Small intestine (tissue), 7 donors: ENCODE measurements around the gene LMF1. TPM values are rescaled to one million over a fixed set of nuclear protein-coding genes. Genes with fewer than 3 reads are reported as not detected.

ENCODE experiments used
- DNase-seq, 2 donors: peaks; one replicate each; pipeline versions ENCODE4 v3.0.0 to v3.0.0-alpha.2; 2013
- FAIRE-seq: peaks from 2 replicates; lab custom pipeline; 2012; peaks lifted over from hg19 to GRCh38; lab: Jason Lieb, UNC
- H3K27ac ChIP-seq, 3 donors: one replicate each; pipeline ENCODE4 v1.5.1; 2013; ENCODE audit warnings: low read length in 2 of 3, mild to moderate bottlenecking in 2 of 3, control low read depth in 1 of 3, inconsistent platforms in 1 of 3, low read depth in 1 of 3, moderate library complexity in 1 of 3
- H3K27me3 ChIP-seq, 3 donors: one replicate each; pipeline ENCODE4 v1.6.1; 2013; ENCODE audit warnings: low read length in 3 of 3, inconsistent platforms in 1 of 3; ENCODE audit not compliant: control insufficient read depth in 3 of 3, insufficient read depth in 3 of 3
- H3K36me3 ChIP-seq, 3 donors: one replicate each; pipeline ENCODE4 v1.6.1; 2013; ENCODE audit warnings: low read length in 3 of 3, inconsistent platforms in 1 of 3, low read depth in 1 of 3, mild to moderate bottlenecking in 1 of 3, moderate library complexity in 1 of 3; ENCODE audit not compliant: control insufficient read depth in 3 of 3, insufficient read depth in 2 of 3
- H3K4me1 ChIP-seq, 3 donors: one replicate each; pipeline ENCODE4 v1.6.1; 2013; ENCODE audit warnings: low read length in 2 of 3, inconsistent platforms in 1 of 3, low read depth in 1 of 3, mild to moderate bottlenecking in 1 of 3, moderate library complexity in 1 of 3; ENCODE audit not compliant: control insufficient read depth in 3 of 3, insufficient read depth in 2 of 3
- H3K4me3 ChIP-seq, 3 donors: one replicate each; pipeline ENCODE4 v1.5.1; 2013; ENCODE audit warnings: low read length in 3 of 3, control low read depth in 1 of 3, inconsistent platforms in 1 of 3, low read depth in 1 of 3, mild to moderate bottlenecking in 1 of 3, moderate library complexity in 1 of 3
- H3K9me3 ChIP-seq, 2 donors: one replicate each; pipeline ENCODE4 v1.6.1; 2013; ENCODE audit warnings: low read depth in 1 of 2, low read length in 1 of 2; ENCODE audit not compliant: control insufficient read depth in 2 of 2, insufficient read depth in 1 of 2
- WGBS, 3 donors: extraction: QIAGEN DNeasy Blood & Tissue Kit; methylation state at CpG; one replicate each; pipeline ENCODE4 v1.1.7; 2013; 5-methylcytosine and 5-hydroxymethylcytosine counted together
- polyA plus RNA-seq, 4 donors: library from polyadenylated mRNA; stranded (reverse) in 3 of 4; unstranded in 1 of 4; fragments of 200-250 nt in 3 of 4; fragments of 120-200 nt in 1 of 4; gene quantifications; one replicate each; pipeline versions ENCODE4 v1.2.1 to v1.2.3, GENCODE V29; 2013
- donor health status: healthy with polysubstance abuse.
- donor health status: control.
- donor health status: control.
- donor health status: Bipolar disorder and iron deficiency.
- donor health status: healthy.

Gene LMF1
- polyA plus RNA-seq, 4 donors, result 8.2 to 18.0 (median 9.2) TPM

DNA sequence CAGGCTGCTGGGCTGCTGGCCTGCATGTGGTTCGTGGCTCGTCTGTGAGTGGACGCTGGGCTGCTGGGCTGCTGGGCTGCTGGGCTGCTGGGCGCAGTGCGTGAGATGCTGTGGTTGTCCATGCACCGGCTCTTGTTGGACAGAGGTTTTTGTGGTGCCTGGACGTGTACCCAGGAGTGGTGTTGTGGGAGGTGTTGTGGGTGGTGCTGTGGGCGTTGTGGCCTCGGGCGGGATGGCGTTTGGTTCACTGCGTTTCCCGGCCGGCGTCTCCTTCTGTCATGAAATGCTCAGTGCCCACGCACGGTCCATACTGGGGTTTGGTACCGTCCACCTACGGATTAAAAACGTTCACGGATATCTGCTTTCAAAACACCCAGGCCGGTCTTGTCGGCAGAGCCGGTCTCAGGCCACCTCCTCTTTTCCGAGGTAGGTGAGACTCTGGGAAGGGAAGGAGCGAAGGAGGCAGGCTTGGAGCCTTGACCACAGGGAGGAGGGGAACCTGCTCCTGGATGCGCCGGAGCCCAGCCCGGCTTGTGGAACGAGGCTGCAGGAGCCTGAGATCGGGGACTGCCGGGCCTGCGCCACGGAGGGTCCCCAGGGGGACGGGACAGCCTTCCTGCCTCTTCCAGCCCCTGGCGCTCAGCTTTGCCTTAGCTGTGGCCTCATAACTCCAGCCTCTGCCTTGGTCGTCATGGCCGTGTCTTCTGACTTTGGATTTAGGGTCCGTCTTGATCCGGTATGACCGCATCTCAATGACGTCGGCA, 140.5 kb downstream of the LMF1 start:
- 86 to 90% (median 88%) methylated on average over 43 of the region's 43 CpGs for WGBS, 3 donors
- peaks cover 0 to 2% (median 0%) of the 10 kb centered on the region in 3 donors for H3K27me3 ChIP-seq
- H3K4me3 ChIP-seq, result no peak overlapping the region
- DNase-seq, result no peak
- peaks cover 0 to 20% (median 0%) of the 10 kb centered on the region in 3 donors for H3K4me1 ChIP-seq
- FAIRE-seq, result no peak
- H3K27ac ChIP-seq, result no peak overlapping the region
- H3K9me3 ChIP-seq, result peaks cover 0 to 9% of the 10 kb centered on the region in 2 donors
- no peaks in the 10 kb centered on the region for H3K36me3 ChIP-seq

- Histone ChIP-seq H3K27me3 (peaks cover 0 to 2% (median 0%) of the 10 kb centered on the region in 3 donors), H3K4me3 (no peak overlapping the region), H3K9me3 (no peaks in the 10 kb centered on the region), H3K27ac (no peak overlapping the region), H3K4me1 (peaks cover 0 to 20% (median 0%) of the 10 kb centered on the region in 3 donors), H3K36me3 (no peaks in the 10 kb centered on the region)
- 63 to 81% (median 74%) methylated on average over 17 of the region's 17 CpGs for WGBS, 3 donors
- no peak for FAIRE-seq
- no peak for DNase-seq
These were observed 141.9 kb downstream of the LMF1 start for GRCh38 chr16:828891-829290.

- Histone ChIP-seq H3K4me3 (no peak overlapping the region), H3K9me3 (no peaks in the 10 kb centered on the region), H3K36me3 (no peaks in the 10 kb centered on the region), H3K4me1 (peaks cover 0 to 14% (median 0%) of the 10 kb centered on the region in 3 donors), H3K27ac (no peak overlapping the region), H3K27me3 (peaks cover 0 to 2% (median 0%) of the 10 kb centered on the region in 3 donors)
- WGBS, 3 donors, result 84 to 92% (median 89%) methylated on average over 24 of the region's 24 CpGs
- DNase-seq, result no peak
- no peak for FAIRE-seq
These were observed 143.3 kb downstream of the LMF1 start for GRCh38 chr16:827513-827912.

- Histone ChIP-seq H3K36me3 (no peaks in the 10 kb centered on the region), H3K27ac (no peak overlapping the region), H3K9me3 (no peaks in the 10 kb centered on the region), H3K4me3 (no peak overlapping the region), H3K27me3 (peaks cover 0 to 2% (median 0%) of the 10 kb centered on the region in 3 donors), H3K4me1 (no peaks in the 10 kb centered on the region)
- 54 to 61% (median 55%) methylated on average over 36 of the region's 36 CpGs for WGBS, 3 donors
- FAIRE-seq (no peak), DNase-seq (no peak)
These were observed 145.3 kb downstream of the LMF1 start for GRCh38 chr16:825341-826061.

- 84 to 88% (median 86%) methylated on average over 15 to 25 of the region's 25 CpGs for WGBS, 3 donors
- Histone ChIP-seq H3K9me3 (no peaks in the 10 kb centered on the region), H3K4me1 (no peaks in the 10 kb centered on the region), H3K27ac (no peak overlapping the region), H3K36me3 (no peaks in the 10 kb centered on the region), H3K27me3 (peaks cover 0 to 2% (median 1%) of the 10 kb centered on the region in 3 donors), H3K4me3 (no peak overlapping the region)
- DNase-seq (no peak), FAIRE-seq (no peak)
These were observed 146.2 kb downstream of the LMF1 start for GRCh38 chr16:824601-825000.

GRCh38 chr16:824194-824593, 146.6 kb downstream of the LMF1 start:
- no peak for FAIRE-seq
- H3K4me1 ChIP-seq, result no peaks in the 10 kb centered on the region

GRCh38 chr16:822909-823297, 147.9 kb downstream of the LMF1 start:
- no peaks in the 10 kb centered on the region for H3K36me3 ChIP-seq
- no peak overlapping the region for H3K27ac ChIP-seq
- no peaks in the 10 kb centered on the region for H3K4me1 ChIP-seq
- H3K27me3 ChIP-seq, result peaks cover 0 to 9% (median 5%) of the 10 kb centered on the region in 3 donors
- H3K4me3 ChIP-seq, result no peak overlapping the region
- FAIRE-seq, result no peak
- DNase-seq, result no peak
- no peaks in the 10 kb centered on the region for H3K9me3 ChIP-seq
- WGBS, 3 donors, result 83 to 88% (median 86%) methylated on average over 9 of the region's 9 CpGs

More at GRCh38 chr16:824194-824593, 146.6 kb downstream of the LMF1 start:
- WGBS, 3 donors, result 85 to 87% (median 86%) methylated on average over 21 to 22 of the region's 22 CpGs
- Histone ChIP-seq H3K27me3 (peaks cover 0 to 3% (median 2%) of the 10 kb centered on the region in 3 donors), H3K36me3 (no peaks in the 10 kb centered on the region), H3K4me3 (no peak overlapping the region), H3K9me3 (no peaks in the 10 kb centered on the region), H3K27ac (no peak overlapping the region)
- DNase-seq, result no peak

- H3K27ac ChIP-seq, result no peak overlapping the region
- DNase-seq (no peak), FAIRE-seq (no peak)
- H3K4me3 ChIP-seq, result no peak overlapping the region
- 79 to 87% (median 86%) methylated on average over 21 of the region's 21 CpGs for WGBS, 3 donors
- no peaks in the 10 kb centered on the region for H3K4me1 ChIP-seq
- no peaks in the 10 kb centered on the region for H3K9me3 ChIP-seq
- no peaks in the 10 kb centered on the region for H3K36me3 ChIP-seq
- H3K27me3 ChIP-seq, result peaks cover 0 to 14% (median 5%) of the 10 kb centered on the region in 3 donors
These were observed 148.4 kb downstream of the LMF1 start for GRCh38 chr16:822174-822908.
